IPS-NIHi11 (cell line): ENCODE measurements around the gene NEURL1.
A peak's percentile ranks its signal among the peaks of the same experiment; 100 is the strongest.

Source experiments
- DNase-seq: peaks from one replicate; pipeline ENCODE4 v3.0.0; 2012; ENCODE audit warnings: mixed read lengths, low spot score

NEURL1 gene

DNA sequence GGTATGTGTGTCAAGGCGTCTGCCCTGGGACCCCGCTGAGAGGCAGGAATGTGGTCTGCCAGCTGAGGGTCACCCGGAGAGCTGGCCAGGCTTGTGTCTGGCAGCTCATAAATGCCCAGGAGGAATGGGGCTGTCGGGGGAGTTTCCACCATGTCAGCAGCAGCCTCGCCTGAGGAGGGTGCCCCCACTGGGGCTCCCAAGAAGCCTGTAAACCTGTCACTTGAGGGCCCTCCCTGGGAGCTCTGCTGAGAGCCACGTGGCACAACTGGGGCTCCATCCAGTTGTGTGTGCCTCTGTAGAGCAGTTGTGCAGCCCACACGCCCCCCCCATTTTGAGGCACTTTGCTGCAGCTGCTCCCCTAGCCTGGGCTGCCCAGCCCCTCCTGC is 70.6 kb downstream of the NEURL1 start:
- DNase-seq = no peak

DNA sequence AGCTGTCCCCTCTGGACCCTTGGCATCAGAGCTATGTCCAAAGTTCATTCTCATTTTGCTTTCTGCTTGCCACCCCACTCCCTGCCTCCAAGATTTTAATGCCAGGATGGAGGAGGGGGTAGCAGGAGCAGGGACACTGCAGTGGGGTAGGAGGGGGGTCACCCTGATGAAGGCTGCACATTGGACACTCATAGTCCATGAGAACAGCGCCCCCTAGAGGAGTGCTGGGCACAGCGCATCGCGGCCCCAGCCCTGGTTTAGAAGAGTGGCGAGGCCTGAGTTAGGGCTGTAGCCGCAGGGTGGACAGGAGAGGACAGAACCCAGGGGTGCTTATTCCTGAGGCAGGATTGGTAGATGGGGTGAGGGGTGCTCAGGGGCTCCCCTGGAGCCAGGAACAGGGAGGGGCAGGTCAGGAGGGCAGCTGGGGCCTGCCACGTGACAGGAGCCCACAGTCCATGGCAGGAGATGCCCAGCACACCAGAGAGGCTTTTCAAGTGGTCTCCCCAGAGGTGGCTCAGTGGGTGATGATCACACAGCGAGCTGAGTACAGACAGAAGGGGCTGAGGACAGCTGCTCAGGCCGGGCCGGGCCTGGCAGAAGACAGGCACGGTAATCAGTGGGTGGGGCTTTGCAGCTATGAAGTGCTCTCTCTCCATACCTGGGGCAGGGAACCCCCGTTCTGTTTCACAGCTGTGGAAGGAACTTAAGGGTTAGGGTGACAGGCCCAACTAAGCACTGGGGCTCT is 71.4 kb downstream of the NEURL1 start:
- DNase-seq = peak; percentile 89

DNA sequence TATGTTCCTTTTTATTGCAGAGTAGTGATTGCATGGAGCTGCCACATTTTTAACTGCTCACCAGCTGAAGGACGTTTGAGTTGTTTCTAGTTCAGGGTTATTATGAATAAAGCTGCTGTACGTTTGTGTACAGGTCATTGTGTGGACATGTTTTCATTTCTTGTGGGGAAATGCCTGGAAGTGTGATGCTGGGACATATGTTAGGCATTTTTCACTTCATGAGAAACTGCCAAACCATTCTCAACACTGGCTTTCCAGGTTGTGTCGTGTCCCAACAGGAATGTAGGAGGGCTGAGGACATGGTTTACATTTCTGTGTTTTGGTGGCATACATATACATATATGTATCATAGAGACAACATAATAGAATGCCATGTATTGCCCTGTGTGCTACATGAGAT is 73.0 kb downstream of the NEURL1 start:
- DNase-seq = no peak

GRCh38 chr10:103568505-103568904 is 75.0 kb downstream of the NEURL1 start:
- DNase-seq = no peak

DNA sequence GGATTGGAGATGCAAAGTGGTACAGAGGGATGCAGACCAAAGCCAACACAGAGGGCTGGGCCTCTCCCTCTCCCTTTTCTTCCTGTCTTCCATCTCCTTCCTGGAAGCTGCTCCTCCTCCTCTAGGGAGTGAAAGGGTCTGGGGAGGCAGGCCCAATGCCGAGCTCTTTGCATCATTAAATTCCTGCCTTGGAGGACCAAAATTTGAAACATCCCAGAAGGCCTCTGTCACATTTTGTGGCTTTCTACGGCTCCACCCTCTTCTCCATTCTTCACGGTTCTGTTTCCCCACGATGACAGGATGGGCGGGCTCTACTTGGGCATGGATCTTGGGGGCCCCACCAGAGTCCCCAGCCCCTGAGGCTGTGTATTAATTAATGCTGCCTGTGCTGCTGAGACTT is 76.4 kb downstream of the NEURL1 start:
- no peak for DNase-seq

DNA sequence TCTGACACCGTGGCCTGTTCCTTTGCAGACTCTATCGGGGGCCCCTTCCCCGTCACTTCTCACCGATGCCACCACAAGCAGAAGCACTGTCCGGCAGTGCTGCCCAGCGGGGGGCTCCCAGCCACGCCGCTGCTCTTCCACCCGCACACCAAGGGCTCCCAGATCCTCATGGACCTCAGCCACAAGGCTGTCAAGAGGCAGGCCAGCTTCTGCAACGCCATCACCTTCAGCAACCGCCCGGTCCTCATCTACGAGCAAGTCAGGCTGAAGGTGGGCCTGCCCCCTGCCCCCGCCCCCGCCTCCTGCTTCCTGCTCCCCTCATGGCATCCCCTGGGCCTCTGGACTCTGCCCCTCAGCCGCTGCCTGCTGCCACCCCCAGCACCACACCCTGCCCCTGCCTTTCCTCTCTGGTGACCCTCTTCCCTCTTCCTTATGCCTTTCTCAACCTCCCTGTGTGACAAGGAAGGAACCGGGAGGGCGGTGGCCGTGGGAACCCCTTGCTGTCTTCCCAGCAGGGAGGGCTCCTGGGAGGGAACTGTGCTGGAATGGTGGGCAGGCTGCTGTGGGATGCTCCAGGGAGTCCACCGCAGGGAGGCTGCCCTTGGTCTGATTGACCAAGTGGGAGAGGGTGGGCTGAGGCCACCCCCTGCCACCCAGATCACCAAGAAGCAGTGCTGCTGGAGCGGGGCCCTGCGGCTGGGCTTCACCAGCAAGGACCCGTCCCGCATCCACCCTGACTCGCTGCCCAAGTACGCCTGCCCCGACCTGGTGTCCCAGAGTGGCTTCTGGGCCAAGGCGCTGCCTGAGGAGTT is 77.5 kb downstream of the NEURL1 start:
- DNase-seq = no peak

- DNase-seq = no peak
These were observed 78.1 kb downstream of the NEURL1 start for GRCh38 chr10:103571656-103571975.

DNA sequence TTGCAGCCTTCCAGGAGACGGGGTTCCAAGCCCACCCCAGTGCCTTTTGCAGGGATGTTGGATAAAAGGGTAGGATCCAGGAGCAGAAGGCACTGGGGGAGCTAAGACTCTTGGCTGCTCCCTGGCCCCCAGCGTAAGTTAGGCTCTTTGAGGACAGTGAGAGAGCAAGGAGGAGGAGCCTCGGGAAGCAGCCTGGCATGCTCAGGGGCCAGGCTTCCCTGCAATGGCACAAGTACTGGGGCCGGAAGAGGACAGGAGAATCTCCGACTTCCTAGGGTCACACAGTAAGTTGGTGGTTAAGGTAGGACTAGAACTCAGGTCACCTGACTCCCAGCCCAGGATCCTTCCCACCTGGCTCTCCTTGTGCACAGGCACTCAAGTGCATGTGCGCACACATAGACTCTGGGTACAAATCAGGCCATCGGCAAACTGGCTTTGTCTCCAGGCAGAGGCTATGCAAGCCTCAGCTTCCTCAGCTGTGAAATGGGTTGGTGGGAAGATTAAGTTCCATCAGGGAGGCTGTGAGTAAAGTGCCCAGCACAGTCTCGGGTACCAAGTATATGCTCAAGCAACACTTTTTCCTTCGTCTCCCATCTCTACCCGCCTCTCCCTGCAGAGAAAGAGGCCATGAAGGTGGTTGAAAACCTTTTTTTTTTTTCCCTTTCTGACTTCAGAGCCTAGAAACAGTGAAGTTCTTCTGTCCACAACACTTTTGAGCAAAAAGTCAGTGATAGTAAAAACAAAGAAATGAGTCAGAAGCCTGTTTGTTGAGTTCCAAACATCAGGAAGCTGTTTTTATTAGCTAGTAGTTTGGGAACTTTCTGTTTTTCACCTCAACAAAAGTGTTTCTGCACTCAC is 79.1 kb downstream of the NEURL1 start:
- no peak for DNase-seq

GRCh38 chr10:103573205-103573487 is 79.6 kb downstream of the NEURL1 start:
- no peak for DNase-seq

DNA sequence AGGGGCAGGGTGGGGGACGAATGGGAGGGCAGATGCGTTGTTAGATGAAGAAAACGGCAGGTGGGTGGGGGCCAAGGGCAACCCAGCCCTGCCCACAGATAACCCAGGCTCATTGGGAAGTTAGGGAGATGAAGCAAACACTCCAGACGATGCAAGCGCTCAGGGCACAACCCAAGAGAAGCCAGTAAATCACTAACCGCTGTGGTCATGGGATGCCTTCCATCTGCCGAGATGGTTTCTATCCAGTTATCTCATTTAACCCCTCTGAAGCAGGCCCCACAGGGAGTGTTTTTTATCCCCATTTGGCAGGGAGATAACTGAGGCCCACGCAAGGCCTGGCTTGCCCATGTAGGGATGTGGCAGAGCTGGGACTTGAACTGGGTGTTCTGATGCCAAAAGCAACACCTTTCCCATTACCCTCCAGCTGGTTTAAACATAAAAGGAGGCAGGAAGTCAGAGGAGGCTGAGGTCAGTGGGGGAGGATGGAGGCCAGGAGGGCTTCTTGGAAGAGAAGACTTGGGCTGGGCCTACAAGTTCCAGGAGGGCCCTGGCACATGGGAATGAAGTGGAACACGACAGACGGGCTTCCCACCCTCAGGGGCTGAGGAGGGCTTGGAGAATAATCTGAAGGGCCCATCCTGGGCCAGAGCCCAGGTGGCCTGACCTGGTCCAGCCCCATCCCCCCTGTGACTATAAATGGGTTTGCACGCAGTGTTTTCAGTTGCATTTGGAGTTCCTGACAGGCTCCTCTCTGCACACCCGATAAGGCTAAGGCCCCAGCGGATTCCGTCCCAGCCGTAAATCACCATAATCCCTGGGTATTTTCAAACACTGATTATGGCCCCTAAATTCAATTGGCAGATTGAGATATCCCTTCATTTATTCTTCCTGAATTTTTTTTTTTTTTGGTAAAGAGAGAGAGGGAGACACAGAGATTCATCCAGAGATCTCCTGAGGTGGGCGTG is 80.9 kb downstream of the NEURL1 start:
- DNase-seq = no peak

GRCh38 chr10:103575416-103576075 is 82.0 kb downstream of the NEURL1 start:
- no peak for DNase-seq

- DNase-seq = no peak
These were observed 82.6 kb downstream of the NEURL1 start for GRCh38 chr10:103576076-103576471.

DNA sequence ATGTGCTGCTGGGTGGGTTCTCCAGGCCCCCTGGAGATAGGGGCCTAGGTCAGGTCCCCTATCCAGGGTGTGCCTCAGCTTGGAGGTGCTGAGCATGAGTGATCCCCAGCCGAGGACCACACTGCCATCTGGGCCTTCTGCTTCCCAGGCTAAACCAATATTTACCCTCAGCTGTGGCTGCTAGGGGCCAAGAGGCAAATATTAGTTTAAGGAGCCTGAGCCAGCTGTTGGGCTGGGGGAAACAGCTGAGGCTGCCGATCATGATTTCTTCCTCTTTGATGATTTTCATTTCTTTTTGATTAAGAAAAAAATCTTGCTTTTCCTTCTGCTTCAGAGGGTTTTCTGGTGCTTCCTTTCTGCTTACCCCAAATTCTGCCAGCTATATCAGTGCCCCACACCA is 83.4 kb downstream of the NEURL1 start:
- no peak for DNase-seq

DNA sequence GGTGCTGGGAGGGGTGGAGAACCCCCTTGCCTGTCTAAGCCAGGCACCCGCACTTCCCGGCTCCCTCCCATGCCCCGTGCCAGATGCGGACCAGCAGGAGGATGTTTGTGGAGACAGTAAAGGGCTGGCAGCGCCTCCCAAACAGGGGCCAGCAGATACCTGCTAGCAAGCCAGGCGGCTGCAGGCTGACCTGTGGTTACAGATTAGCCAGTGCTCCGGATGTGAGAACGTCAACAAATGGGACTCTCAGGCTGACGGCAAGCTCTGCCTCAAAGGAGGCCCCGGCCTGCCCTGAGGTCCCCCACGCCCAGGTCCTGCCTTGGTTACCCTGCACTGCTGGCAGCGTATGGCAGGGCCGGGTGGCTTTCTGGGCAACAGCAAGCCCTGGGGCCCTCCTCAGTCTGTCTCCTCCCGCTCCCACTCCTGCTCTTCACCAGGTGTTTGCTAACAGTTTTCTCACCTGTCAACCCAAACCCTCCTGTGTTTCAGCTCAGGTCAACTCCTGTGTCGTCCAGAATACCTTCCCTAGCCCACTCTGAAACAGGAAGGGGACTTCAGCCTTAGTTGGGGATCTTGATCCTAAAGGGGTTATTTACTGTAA is 85.4 kb downstream of the NEURL1 start:
- DNase-seq = no peak

DNA sequence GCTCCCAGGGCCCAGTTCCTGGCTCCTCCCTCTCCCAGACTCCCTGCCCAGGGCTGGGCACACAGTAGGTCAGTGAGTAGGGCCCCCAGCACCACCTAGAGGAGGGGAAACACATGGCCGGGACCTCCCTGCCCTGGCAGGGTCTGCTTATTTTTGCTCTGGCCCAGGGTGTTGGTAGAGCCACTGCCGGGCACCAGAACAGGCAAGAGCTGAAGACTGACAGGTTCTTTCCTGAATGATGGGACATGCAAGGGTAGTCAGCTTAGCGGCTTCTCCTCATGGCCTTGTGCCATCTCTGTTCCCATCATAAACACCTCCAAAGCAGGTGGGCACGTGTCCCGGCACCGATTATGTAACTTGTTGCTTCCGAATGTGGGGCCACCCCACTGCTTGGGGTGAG is 86.5 kb downstream of the NEURL1 start:
- DNase-seq = peak; percentile 70

DNA sequence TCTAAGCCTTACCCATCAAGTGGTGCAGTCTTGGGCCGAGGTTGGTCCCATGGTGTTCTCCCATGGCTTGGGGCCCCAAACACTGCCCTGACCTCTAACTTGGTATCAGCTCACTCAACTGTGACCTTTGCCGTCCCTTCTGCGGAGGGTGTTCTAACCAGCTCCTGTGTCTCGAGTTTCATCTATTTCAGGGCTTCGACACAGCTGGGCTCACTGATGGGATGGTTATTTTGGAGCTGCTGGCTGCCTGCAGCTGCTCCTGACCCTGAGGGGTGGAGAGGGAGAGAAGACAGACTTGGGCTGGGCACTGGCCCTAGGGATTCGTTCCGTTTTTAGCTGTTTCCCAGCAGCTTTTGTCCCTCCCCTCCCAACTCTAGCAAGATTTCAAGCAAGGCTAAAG is 86.9 kb downstream of the NEURL1 start:
- no peak for DNase-seq

DNA sequence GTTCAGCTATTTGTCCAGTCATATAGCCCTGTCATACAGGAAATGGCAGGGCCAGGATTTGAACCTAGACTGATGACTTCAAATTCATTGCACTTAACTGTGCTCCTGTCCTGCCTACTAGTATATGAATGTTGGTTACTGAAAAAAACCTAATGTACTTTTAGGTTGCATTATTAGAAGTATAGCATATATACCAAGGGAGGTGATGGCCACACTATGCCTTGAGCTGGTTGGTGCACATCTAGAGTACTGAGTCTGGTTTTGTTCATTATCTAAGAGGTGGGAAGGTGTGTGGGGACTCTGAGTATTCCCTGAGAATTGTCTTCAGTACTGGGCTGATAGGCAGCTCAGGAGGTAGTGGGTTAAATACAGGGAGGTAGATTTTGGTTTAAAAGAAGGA is 88.0 kb downstream of the NEURL1 start:
- DNase-seq = no peak

GRCh38 chr10:103582331-103583123 is 89.0 kb downstream of the NEURL1 start:
- no peak for DNase-seq

DNA sequence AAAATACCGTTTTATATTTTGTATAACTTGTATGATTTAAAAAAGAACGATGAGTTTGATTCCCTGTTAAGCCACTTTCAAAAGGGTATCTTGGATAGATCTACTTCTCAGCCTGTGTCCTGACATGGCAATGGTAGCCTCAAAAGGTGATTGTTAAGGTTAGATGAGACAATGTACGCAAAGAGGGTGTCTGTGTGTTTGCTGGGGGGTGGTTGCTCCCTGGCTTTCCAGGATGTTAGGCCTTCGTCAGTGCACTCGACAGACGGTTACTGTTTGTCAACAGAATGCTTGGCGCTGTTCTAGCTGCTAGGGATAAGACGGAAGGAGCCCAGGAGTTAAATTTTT is 90.3 kb downstream of the NEURL1 start:
- no peak for DNase-seq
